CD4-positive, alpha-beta T cell (primary cell): ENCODE measurements around the gene SMAD3. TPM values are rescaled to one million over a fixed set of nuclear protein-coding genes. Genes with fewer than 3 reads are reported as not detected.

ENCODE experiments used
- ATAC-seq: fragments of 200-7000 bp; cut with Tn5 transposase; one replicate; pipeline ENCODE4 v1.10.0; 2022; ENCODE audit warnings: mild to moderate bottlenecking; ENCODE audit not compliant: poor library complexity
- CTCF ChIA-PET: fragments of 350-600 bp; sonication (Branson Sonifier 250); formaldehyde crosslinking; loops from one replicate; lab custom pipeline; 2021; ENCODE audit warnings: antibody characterized with exemption, inconsistent platforms; lab: Charles Lee
- POLR2A ChIA-PET: fragments of 350-600 bp; sonication (Branson Sonifier 250); formaldehyde crosslinking; loops from one replicate; lab custom pipeline; 2021; ENCODE audit warnings: antibody characterized with exemption, inconsistent platforms; lab: Charles Lee
- DNase-seq, 14 experiments: peaks; one replicate each; pipeline ENCODE4 v3.0.0-alpha.2; 2013 to 2020; ENCODE audit warnings: mixed read lengths in 2 of 14
- H3K27ac ChIP-seq, 2 donors: one replicate each; pipeline versions ENCODE4 v1.5.1 to v1.7.0; 2013; ENCODE audit warnings: low read length in 2 of 2, low read depth in 1 of 2, mild to moderate bottlenecking in 1 of 2
- H3K27me3 ChIP-seq, 2 experiments: 1 replicate in 1 of 2; 2 replicates in 1 of 2; pipeline versions ENCODE4 v1.6.1 to v1.7.0; 2013; ENCODE audit warnings: low read length in 2 of 2, control low read depth in 1 of 2, mild to moderate bottlenecking in 1 of 2, moderate library complexity in 1 of 2; ENCODE audit not compliant: insufficient read depth in 2 of 2, control insufficient read depth in 1 of 2
- H3K36me3 ChIP-seq: one replicate; pipeline ENCODE4 v1.6.1; 2013; ENCODE audit warnings: low read length, control low read depth; ENCODE audit not compliant: insufficient read depth
- H3K4me1 ChIP-seq: one replicate; pipeline ENCODE4 v1.6.1; 2013; ENCODE audit warnings: low read length, control low read depth; ENCODE audit not compliant: insufficient read depth
- H3K4me3 ChIP-seq: one replicate; pipeline ENCODE4 v1.5.1; 2013; ENCODE audit warnings: mild to moderate bottlenecking, low read length, moderate library complexity
- H3K9me3 ChIP-seq, 2 experiments: 1 replicate in 1 of 2; 2 replicates in 1 of 2; pipeline versions ENCODE4 v1.6.1 to v1.7.0; 2013; ENCODE audit warnings: low read length in 2 of 2, mild to moderate bottlenecking in 2 of 2, control low read depth in 1 of 2, moderate library complexity in 1 of 2; ENCODE audit not compliant: control insufficient read depth in 1 of 2, insufficient read depth in 1 of 2
- H3K27ac Mint-ChIP-seq: one replicate; pipeline ENCODE4 v1.8.0; 2020; ENCODE audit warnings: mixed read lengths
- H3K27me3 Mint-ChIP-seq: one replicate; pipeline ENCODE4 v1.8.0; 2021; ENCODE audit warnings: mixed read lengths
- H3K36me3 Mint-ChIP-seq: one replicate; pipeline ENCODE4 v1.8.0; 2021; ENCODE audit warnings: low read depth, mixed read lengths
- H3K4me1 Mint-ChIP-seq: one replicate; pipeline ENCODE4 v1.8.0; 2021; ENCODE audit warnings: low read depth, mixed read lengths
- H3K4me3 Mint-ChIP-seq: one replicate; pipeline ENCODE4 v1.8.0; 2020; ENCODE audit warnings: mild to moderate bottlenecking, mixed read lengths
- H3K9me3 Mint-ChIP-seq: one replicate; pipeline ENCODE4 v1.8.0; 2020; ENCODE audit warnings: mixed read lengths
- CTCF ChIP-seq: fragments of 200-600 bp; IDR thresholded peaks from one replicate; pipeline ENCODE4 v1.8.0; 2022; ENCODE audit warnings: antibody characterized with exemption, mild to moderate bottlenecking
- intact Hi-C, 2 experiments: fragments of 100-400 bp; cut with DNase I in 1 of 2; cut with micrococcal nuclease in 1 of 2; formaldehyde crosslinking; loops; one replicate each; pipeline versions ENCODE4 v1.15.1 to v1.9.0; 2023 to 2025; cut with DNase I, micrococcal nuclease
- total RNA-seq, 174 experiments: library from RNA in 2 of 174; stranded (reverse) in 2 of 174; gene quantifications; one replicate each; pipeline ENCODE4 v1.2.3 and lab custom pipeline; 2021 to 2026

The SMAD3 gene
- total RNA-seq, 2 experiments from 2014 or later, result 30.0 to 31.0 TPM

GRCh38 chr15:67154249-67154648, 88.8 kb downstream of the SMAD3 start:
- intact Hi-C loops, result no loop called here
- POLR2A ChIA-PET, result interaction anchor here (1.0 kb wide), 1 partner anchor 33 kb away, joined by 3 read pairs; no protein-coding TSS in a partner anchor
- Histone ChIP-seq H3K27ac (no peak overlapping the region), H3K4me1 (peaks cover 39% of the 10 kb centered on the region), H3K9me3 (no peaks in the 10 kb centered on the region), H3K27me3 (no peaks in the 10 kb centered on the region), H3K36me3 (peaks cover 29% of the 10 kb centered on the region), H3K4me3 (no peak overlapping the region)
- Mint-ChIP-seq H3K4me1 (peaks cover 47% of the 10 kb centered on the region), H3K4me3 (no peak overlapping the region), H3K9me3 (no peaks in the 10 kb centered on the region), H3K27ac (no peak overlapping the region), H3K36me3 (peaks cover 11% of the 10 kb centered on the region), H3K27me3 (no peaks in the 10 kb centered on the region)
- ATAC-seq, result no peak
- DNase-seq, result no peak
- CTCF ChIA-PET, result interaction anchor here (0.8 to 1.3 kb wide), 2 partner anchors 38 to 74 kb away, joined by 3 read pairs; no protein-coding TSS in a partner anchor
- TF ChIP-seq CTCF, result no peak

GRCh38 chr15:67156426-67156825, 91.0 kb downstream of the SMAD3 start:
- Histone ChIP-seq H3K36me3 (peaks cover 29% of the 10 kb centered on the region), H3K4me3 (no peak overlapping the region), H3K9me3 (no peaks in the 10 kb centered on the region), H3K27me3 (no peaks in the 10 kb centered on the region), H3K4me1 (peaks cover 21% of the 10 kb centered on the region), H3K27ac (no peak overlapping the region)
- TF ChIP-seq CTCF, result no peak
- no peaks in the 10 kb centered on the region for H3K27me3 Mint-ChIP-seq
- ChIA-PET POLR2A (interaction anchor here (0.7 kb wide), 1 partner anchor 37 kb away, joined by 3 read pairs; no protein-coding TSS in a partner anchor), CTCF (no interaction called here)
- peaks cover 11% of the 10 kb centered on the region for H3K36me3 Mint-ChIP-seq
- no peak overlapping the region for H3K4me3 Mint-ChIP-seq
- no peak for ATAC-seq
- intact Hi-C loops, result no loop called here
- H3K27ac Mint-ChIP-seq, result no peak overlapping the region
- no peaks in the 10 kb centered on the region for H3K9me3 Mint-ChIP-seq
- H3K4me1 Mint-ChIP-seq, result peaks cover 47% of the 10 kb centered on the region
- DNase-seq, result no peak

GRCh38 chr15:67156834-67157233, 91.4 kb downstream of the SMAD3 start:
- no peak overlapping the region for H3K27ac Mint-ChIP-seq
- Histone ChIP-seq H3K27me3 (no peaks in the 10 kb centered on the region), H3K4me3 (no peak overlapping the region), H3K27ac (no peak overlapping the region), H3K36me3 (peaks cover 29% of the 10 kb centered on the region), H3K9me3 (no peaks in the 10 kb centered on the region), H3K4me1 (peaks cover 23% of the 10 kb centered on the region)
- peaks cover 11% of the 10 kb centered on the region for H3K36me3 Mint-ChIP-seq
- H3K4me3 Mint-ChIP-seq, result no peak overlapping the region
- peaks cover 51% of the 10 kb centered on the region for H3K4me1 Mint-ChIP-seq
- H3K27me3 Mint-ChIP-seq, result no peaks in the 10 kb centered on the region
- no peaks in the 10 kb centered on the region for H3K9me3 Mint-ChIP-seq
- TF ChIP-seq CTCF, result no peak
- intact Hi-C loops, result no loop called here
- DNase-seq, result peak in 1 of 14 experiments; percentile 28
- CTCF ChIA-PET, result no interaction called here
- POLR2A ChIA-PET, result no interaction called here
- no peak for ATAC-seq
